Sigmoid colon (tissue), 7 donors: ENCODE results near the gene JMJD1C. TPM values are rescaled to one million over a fixed set of nuclear protein-coding genes. Genes with fewer than 3 reads are reported as not detected.

Experiments used
- DNase-seq: peaks from one replicate; pipeline ENCODE4 v3.0.0-alpha.2; 2019
- H3K27ac ChIP-seq, 4 donors: fragments of 200-600 bp; sonication (generic); one replicate each; pipeline ENCODE4 v1.5.1; 2016 to 2019; ENCODE audit warnings: mild to moderate bottlenecking in 1 of 4
- H3K27me3 ChIP-seq, 3 donors: fragments of 200-600 bp; sonication (generic); one replicate each; pipeline ENCODE4 v1.5.1; 2019; ENCODE audit warnings: mild to moderate bottlenecking in 1 of 3
- H3K36me3 ChIP-seq, 4 donors: fragments of 200-600 bp; sonication (generic); one replicate each; pipeline ENCODE4 v1.5.1; 2016 to 2019
- H3K4me1 ChIP-seq, 4 donors: fragments of 200-600 bp; sonication (generic); one replicate each; pipeline ENCODE4 v1.5.1; 2017 to 2019
- H3K4me3 ChIP-seq, 4 donors: fragments of 200-600 bp; sonication (generic); one replicate each; pipeline ENCODE4 v1.5.1; 2017 to 2019; ENCODE audit warnings: mild to moderate bottlenecking in 2 of 4, moderate library complexity in 1 of 4
- H3K9me3 ChIP-seq, 4 donors: fragments of 200-600 bp in 3 of 4; sonication (generic) in 3 of 4; one replicate each; pipeline versions ENCODE4 v1.5.1 to v1.6.1; 2013 to 2019
- CTCF ChIP-seq, 4 experiments: fragments of 450-650 bp in 3 of 4; fragments of 200-600 bp in 1 of 4; IDR thresholded peaks; one replicate each; pipeline ENCODE4 v1.5.1; 2016 to 2019; ENCODE audit warnings: antibody characterized with exemption in 4 of 4, mild to moderate bottlenecking in 3 of 4, moderate library complexity in 2 of 4
- EP300 ChIP-seq, 4 donors: sonication (generic); formaldehyde crosslinking; IDR thresholded peaks; one replicate each; pipeline ENCODE4 v1.6.1; 2017; ENCODE audit warnings: antibody characterized with exemption in 4 of 4
- POLR2A ChIP-seq, 2 donors: fragments of 450-650 bp; IDR thresholded peaks; one replicate each; pipeline ENCODE4 v1.6.1; 2016; ENCODE audit warnings: antibody characterized with exemption in 2 of 2, mild to moderate bottlenecking in 2 of 2, moderate library complexity in 2 of 2
- POLR2AphosphoS5 ChIP-seq, 4 donors: sonication (generic); formaldehyde crosslinking; IDR thresholded peaks; one replicate each; pipeline ENCODE4 v1.6.1; 2017; ENCODE audit warnings: antibody characterized with exemption in 4 of 4
- WGBS, 2 donors: extraction: QIAGEN DNeasy Blood & Tissue Kit; methylation state at CpG; one replicate each; pipeline ENCODE4 v1.1.7; 2013; 5-methylcytosine and 5-hydroxymethylcytosine counted together
- intact Hi-C: fragments of 100-400 bp; cut with DNase I; formaldehyde crosslinking; loops from one replicate; pipeline ENCODE4 v1.15.1; 2023
- polyA plus RNA-seq, 3 donors: library from polyadenylated mRNA; stranded (reverse); fragments of 200-250 nt; gene quantifications; one replicate each; pipeline ENCODE4 v1.2.3, GENCODE V29; 2013
- total RNA-seq, 4 donors: library from RNA; depleted of rRNA; stranded (reverse); fragments of >200 nt; gene quantifications; one replicate each; pipeline ENCODE4 v1.1.0, GENCODE V29; 2016
- donor health status: healthy with polysubstance abuse.
- donor health status: Bipolar disorder and iron deficiency.
- donor health status: healthy.

JMJD1C gene
- total and polyA plus RNA-seq, 7 donors = 13.2 to 134 (median 94.2) TPM

DNA sequence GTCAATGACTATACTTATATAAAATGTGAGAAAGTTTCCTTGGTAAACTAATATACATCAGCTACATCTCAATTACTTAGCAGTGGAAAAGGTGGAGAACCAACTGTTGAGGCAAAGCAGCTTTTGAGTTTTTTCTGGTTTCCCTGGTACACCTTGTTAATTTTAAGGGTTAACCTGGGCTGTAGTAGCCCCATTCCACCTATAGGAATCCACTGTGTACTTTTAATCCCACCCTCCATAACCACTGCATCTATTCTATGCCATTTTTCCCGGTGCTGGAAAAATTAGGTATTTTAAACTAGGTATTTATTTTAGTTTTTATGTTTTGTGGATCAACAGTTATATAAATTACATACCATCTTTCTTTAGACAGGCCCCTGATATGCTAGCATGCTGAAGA, 290.2 kb downstream of the JMJD1C start:
- Histone ChIP-seq H3K27ac (no peak overlapping the region), H3K4me3 (no peak overlapping the region), H3K4me1 (peaks cover 0 to 26% (median 18%) of the 10 kb centered on the region in 4 donors), H3K9me3 (no peaks in the 10 kb centered on the region), H3K27me3 (no peaks in the 10 kb centered on the region), H3K36me3 (peaks cover 0 to 71% (median 13%) of the 10 kb centered on the region in 4 donors)
- WGBS, 2 donors = 84 to 91% methylated on average over 1 of the region's 1 CpG
- no peak for DNase-seq
- intact Hi-C loops = no loop called here
- TF ChIP-seq CTCF (IDR thresholded peaks at IDR 0.05) (no peak), POLR2A (IDR thresholded peaks at IDR 0.05) (no peak), POLR2AphosphoS5 (IDR thresholded peaks at IDR 0.05) (no peak)

GRCh38 chr10:63173468-63174232, 292.1 kb downstream of the JMJD1C start:
- no peak for DNase-seq
- WGBS, 2 donors = 96 to 100% methylated on average over 1 of the region's 1 CpG
- Histone ChIP-seq H3K4me3 (no peak overlapping the region), H3K36me3 (peaks cover 0 to 52% (median 8%) of the 10 kb centered on the region in 4 donors), H3K4me1 (peaks cover 0 to 43% (median 29%) of the 10 kb centered on the region in 4 donors), H3K27ac (no peak overlapping the region), H3K9me3 (no peaks in the 10 kb centered on the region), H3K27me3 (no peaks in the 10 kb centered on the region)
- intact Hi-C loops = no loop called here
- TF ChIP-seq POLR2AphosphoS5 (IDR thresholded peaks at IDR 0.05) (no peak), EP300 (IDR thresholded peaks at IDR 0.05) (no peak), POLR2A (IDR thresholded peaks at IDR 0.05) (no peak), CTCF (IDR thresholded peaks at IDR 0.05) (no peak)

DNA sequence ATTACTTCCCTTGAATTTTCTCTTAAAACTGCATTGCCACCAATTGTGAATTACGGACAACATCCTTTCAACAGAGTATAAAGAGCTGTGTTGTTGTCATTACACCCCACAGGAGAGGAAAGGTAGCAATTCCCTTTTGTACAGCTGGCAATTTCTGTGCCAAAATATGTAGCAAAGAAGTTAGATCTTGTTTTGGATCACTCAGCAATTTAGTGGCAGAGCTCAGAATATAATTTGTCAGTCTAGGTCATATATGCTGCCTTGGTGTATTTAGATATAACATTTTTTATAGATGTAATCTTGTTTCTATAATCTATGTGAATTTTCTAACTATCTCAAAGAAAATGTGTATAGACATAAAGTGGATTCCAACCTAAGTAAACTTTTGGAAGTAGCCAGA, 293.9 kb downstream of the JMJD1C start:
- Histone ChIP-seq H3K9me3 (no peaks in the 10 kb centered on the region), H3K4me1 (peaks cover 0 to 48% (median 29%) of the 10 kb centered on the region in 4 donors), H3K27ac (peak overlapping the region in 2 of 4 donors; percentile 60 to 64), H3K36me3 (peaks cover 0 to 43% (median 0%) of the 10 kb centered on the region in 4 donors), H3K27me3 (no peaks in the 10 kb centered on the region), H3K4me3 (no peak overlapping the region)
- DNase-seq = no peak
- intact Hi-C loops = no loop called here
- no peak for TF ChIP-seq POLR2AphosphoS5 (IDR thresholded peaks at IDR 0.05)
- no peak for TF ChIP-seq CTCF (IDR thresholded peaks at IDR 0.05)
- TF ChIP-seq POLR2A (IDR thresholded peaks at IDR 0.05) = no peak
- no peak for TF ChIP-seq EP300 (IDR thresholded peaks at IDR 0.05)
- 95 to 96% methylated on average over 1 of the region's 1 CpG for WGBS, 2 donors

GRCh38 chr10:63171255-63171855, 294.4 kb downstream of the JMJD1C start:
- intact Hi-C loops = no loop called here
- Histone ChIP-seq H3K9me3 (no peaks in the 10 kb centered on the region), H3K27me3 (no peaks in the 10 kb centered on the region), H3K36me3 (peaks cover 0 to 37% (median 0%) of the 10 kb centered on the region in 4 donors), H3K27ac (peak overlapping the region in 2 of 4 donors; percentile 60 to 64), H3K4me3 (no peak overlapping the region), H3K4me1 (peaks cover 0 to 48% (median 29%) of the 10 kb centered on the region in 4 donors)
- no peak for TF ChIP-seq CTCF (IDR thresholded peaks at IDR 0.05)
- TF ChIP-seq POLR2AphosphoS5 (IDR thresholded peaks at IDR 0.05) = peak in 3 of 4 donors; percentile 17 to 65 (median 51)
- no peak for TF ChIP-seq EP300 (IDR thresholded peaks at IDR 0.05)
- TF ChIP-seq POLR2A (IDR thresholded peaks at IDR 0.05) = no peak
- no peak for DNase-seq
- WGBS, 2 donors = 73 to 89% methylated on average over 1 of the region's 1 CpG
